AG04449 (cell line): ENCODE measurements around the gene FBXO31.

Experiments used
- CTCF ChIA-PET: fragments of 350-600 bp; formaldehyde crosslinking; extraction: SDS; loops from one replicate; lab custom pipeline; 2021; ENCODE audit warnings: antibody characterized with exemption; lab: Yijun Ruan, JAX
- POLR2A ChIA-PET: fragments of 400-600, 350-600 bp; formaldehyde crosslinking; extraction: SDS; loops from one replicate; lab custom pipeline; 2020; ENCODE audit warnings: antibody characterized with exemption, inconsistent platforms; lab: Yijun Ruan, JAX
- DNase-seq: peaks from one replicate; pipeline ENCODE4 v3.0.0-alpha.2; 2010; ENCODE audit warnings: low read depth, low spot score
- H3K4me3 ChIP-seq: 2 replicates; pipeline ENCODE4 v1.5.1; 2011; ENCODE audit warnings: low read depth, mild to moderate bottlenecking, control low read depth, low read length
- TF ChIP-seq, protein P1 (sequence below): IDR thresholded peaks from one replicate; pipeline ENCODE4 v1.5.1; 2011; ENCODE audit warnings: mild to moderate bottlenecking, moderate library complexity, low read length, control low read depth, inconsistent platforms; ENCODE audit not compliant: insufficient read depth; ENCODE audit errors: missing control alignments

Gene FBXO31

DNA sequence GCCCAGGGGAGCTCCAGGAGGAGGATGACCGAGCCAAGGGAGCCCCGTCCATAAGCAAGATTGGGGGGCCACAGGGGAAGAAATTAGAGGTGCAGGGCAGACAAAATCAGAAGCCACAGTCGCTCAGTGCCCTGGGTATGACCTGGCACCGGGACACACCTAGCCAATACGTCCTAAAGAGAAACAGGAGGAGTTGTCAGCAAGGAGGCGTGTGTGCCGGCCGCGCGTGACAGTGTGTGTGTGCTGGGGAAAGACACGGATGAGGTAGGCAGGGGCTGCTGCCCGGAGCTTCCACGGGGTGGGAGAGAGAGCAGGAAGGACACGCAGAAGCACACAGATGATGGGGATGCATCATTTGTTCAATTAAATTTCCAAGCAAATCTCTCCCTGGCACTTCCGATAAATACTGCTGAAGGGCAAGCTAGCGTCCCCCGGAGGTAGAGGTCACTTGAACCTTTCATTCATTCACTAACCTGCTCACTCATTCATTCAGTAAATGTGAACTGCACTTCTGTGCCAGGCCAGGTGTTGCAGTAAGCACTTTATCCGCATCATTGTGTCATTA lies 104.4 kb downstream of the FBXO31 start:
- ChIA-PET POLR2A (no interaction called here), CTCF (interaction anchor here (0.6 to 9.6 kb wide), 46 partner anchors 8 to 724 kb away, joined by 3 to 120 read pairs (median 5); partner anchors contain the start of genes FOXC2 and MTHFSD)
- TF ChIP-seq, protein P1, sequence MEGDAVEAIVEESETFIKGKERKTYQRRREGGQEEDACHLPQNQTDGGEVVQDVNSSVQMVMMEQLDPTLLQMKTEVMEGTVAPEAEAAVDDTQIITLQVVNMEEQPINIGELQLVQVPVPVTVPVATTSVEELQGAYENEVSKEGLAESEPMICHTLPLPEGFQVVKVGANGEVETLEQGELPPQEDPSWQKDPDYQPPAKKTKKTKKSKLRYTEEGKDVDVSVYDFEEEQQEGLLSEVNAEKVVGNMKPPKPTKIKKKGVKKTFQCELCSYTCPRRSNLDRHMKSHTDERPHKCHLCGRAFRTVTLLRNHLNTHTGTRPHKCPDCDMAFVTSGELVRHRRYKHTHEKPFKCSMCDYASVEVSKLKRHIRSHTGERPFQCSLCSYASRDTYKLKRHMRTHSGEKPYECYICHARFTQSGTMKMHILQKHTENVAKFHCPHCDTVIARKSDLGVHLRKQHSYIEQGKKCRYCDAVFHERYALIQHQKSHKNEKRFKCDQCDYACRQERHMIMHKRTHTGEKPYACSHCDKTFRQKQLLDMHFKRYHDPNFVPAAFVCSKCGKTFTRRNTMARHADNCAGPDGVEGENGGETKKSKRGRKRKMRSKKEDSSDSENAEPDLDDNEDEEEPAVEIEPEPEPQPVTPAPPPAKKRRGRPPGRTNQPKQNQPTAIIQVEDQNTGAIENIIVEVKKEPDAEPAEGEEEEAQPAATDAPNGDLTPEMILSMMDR = no peak
- no peak for DNase-seq
- no peak overlapping the region for H3K4me3 ChIP-seq

GRCh38 chr16:87278191-87279093 lies 105.1 kb downstream of the FBXO31 start:
- ChIA-PET CTCF (interaction anchor here (0.6 to 9.6 kb wide), 53 partner anchors 12 to 723 kb away, joined by 3 to 120 read pairs (median 4); partner anchors contain the start of genes FOXC2 and MTHFSD), POLR2A (no interaction called here)
- H3K4me3 ChIP-seq = no peak overlapping the region
- TF ChIP-seq, protein P1 = peak; percentile 97
- DNase-seq = peak; percentile 31
